ENCODE measurements around the gene LMX1B.

Gene LMX1B

DNA sequence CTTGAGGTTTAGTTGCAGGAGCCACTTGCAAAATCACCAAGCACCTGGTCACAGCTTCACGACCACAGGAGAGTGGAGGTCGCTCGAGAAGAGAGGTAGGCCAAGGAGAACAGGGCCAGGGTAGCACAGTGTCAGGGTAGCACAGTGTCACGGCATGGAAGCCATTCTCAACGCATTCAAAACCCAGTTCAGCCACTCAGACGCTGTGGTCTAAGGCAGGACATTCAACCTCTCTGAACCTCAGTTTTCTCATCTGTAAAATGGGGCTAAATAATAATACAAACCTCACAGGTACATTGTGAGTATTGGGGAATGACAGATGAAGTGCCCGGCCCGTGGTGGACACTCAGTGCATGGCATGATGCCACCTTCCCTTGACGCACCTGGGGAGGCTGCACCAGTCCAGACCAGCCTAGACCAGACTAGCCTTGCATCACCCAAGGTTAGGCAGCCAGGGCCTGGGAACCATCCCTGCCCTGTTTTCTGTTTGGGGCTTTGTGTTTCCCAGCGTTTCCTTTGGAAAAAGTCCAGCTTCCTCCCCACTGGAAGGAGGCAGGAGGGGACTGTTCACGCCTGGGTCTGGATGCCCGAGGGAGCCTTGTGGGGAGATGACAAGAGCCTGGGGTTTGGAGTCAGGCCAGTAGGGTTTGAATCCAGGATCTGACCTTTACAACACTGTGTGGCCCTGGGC, 7.8 kb upstream of the LMX1B start:
- DNase-seq: no peak

DNA sequence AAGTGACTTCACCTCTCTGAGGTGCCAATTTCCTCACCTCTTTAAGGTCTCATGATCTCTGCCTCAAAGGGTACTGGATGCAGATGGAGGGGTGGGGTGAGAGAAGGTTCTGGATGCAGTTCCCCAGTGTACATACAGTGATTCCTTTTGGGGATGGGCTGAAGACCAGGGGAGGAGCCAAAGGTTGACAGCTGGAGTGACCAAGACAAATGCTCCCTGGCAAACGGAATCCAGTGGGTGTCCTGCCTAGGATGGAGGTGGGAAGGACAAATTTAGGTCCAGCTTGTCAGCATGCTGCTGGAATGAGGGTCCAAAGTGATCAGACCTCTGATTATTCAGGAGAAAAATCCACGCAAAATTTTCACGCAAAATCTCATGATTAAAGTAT, 7.3 kb upstream of the LMX1B start:
- no peak for DNase-seq

DNA sequence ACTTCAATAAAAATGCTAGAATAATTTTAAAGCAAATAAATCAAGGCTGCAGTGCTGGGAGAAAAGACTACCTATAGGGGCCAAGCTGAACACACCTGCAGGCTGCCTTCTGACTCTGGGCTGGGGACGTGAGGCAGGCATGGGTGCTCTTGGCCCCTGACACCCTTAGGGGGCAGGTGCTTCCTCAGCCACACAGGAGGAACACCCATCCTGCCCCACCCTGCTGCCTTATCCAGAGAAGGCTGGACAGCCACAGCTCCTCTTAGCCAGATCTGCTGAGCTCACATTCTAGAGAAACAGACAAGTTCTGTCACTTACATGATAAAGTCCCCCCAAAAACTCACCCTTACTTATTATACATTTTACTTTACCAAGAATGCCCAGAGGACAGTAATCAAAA, 6.6 kb upstream of the LMX1B start:
- no peak for DNase-seq

DNA sequence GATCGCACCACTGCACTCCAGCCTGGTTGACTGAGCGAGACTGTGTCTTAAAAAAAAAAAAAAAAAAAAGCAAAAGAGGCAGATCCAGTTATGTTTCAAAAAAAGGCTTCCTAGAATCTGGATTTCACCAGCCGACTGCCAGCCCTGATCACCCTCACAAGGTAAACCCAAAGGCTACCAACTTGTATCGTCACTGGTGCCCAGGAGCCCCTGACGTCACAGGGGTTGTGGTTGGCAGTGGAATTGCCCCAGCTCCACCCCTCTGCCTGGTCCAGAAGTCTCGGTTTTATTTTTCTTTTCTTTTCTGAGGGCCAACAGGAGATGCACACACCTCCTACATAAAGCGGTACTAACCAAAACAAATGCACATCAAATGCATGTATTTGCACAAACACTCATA, 6.0 kb upstream of the LMX1B start:
- DNase-seq: no peak

DNA sequence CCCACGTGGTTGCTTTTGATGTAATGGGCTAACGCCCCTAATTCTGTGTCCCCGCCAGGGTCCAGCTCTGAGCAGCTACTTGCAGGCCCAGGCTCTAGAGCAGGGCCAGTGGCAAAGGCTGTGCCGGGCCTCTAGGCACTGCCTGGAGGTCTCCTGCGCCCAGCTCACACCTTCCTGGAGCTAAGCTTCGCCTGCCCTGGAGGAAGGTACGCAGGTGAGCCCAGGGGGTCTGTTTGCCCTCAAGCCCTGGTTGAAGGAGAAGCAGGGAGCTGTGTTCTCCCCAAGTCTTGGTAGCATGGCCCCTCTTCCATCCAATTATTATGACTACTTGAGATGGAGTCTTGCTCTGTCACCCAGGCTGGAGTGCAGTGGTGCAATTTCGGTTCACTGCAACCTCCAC, 5.2 kb upstream of the LMX1B start:
- no peak for DNase-seq

DNA sequence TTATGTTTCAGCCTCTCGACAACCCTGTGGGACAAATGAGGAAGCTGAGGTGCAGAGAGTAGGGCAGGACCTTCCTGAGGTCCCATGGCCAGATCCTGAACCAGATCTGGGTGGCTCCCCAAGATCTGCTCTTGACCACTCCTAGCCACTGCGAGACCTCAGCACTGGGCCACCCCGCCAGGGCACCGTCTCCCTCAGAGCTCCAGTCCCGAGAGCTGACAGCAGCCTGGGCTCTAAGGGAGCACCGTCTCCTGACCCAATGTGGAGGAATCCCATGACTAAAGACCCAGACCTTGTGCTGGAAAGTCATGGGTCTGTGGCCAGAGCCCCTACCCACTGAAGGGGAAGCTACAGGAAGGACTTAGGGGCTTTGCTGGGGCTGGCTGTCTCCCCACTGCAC, 4.5 kb upstream of the LMX1B start:
- no peak for DNase-seq

DNA sequence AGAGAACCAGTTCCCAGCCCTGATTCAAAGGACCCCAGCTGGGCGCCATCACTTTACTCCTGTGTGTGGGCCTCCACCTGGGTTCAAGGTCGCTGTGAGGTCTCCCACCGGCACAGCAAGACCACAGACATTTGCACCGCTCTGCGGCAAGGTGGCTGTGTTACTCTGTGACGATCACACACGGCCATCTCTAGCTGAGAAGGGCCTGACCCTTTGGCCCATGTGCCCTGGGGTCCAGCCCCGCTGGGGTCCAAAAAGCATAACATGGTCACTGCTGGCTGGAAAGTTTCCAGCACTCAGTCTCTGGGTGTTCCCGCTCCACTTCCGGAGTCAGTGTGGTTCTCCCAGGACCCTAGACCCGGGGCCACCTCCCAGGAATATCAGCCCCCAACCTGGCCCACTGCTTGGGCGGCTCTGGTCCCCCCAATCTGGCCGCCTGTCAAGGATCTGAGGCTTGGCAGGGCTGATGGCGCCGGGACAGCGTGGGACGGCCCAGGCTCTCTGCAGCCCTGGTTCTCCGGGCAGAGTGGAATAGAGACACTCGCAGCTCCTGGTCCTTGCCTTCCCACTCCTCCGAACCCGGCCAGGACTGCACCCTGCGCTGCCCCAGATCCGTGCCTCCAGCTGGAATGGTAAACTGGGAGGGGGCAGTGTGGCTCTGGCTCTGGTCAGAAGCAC, 3.9 kb upstream of the LMX1B start:
- no peak for DNase-seq

DNA sequence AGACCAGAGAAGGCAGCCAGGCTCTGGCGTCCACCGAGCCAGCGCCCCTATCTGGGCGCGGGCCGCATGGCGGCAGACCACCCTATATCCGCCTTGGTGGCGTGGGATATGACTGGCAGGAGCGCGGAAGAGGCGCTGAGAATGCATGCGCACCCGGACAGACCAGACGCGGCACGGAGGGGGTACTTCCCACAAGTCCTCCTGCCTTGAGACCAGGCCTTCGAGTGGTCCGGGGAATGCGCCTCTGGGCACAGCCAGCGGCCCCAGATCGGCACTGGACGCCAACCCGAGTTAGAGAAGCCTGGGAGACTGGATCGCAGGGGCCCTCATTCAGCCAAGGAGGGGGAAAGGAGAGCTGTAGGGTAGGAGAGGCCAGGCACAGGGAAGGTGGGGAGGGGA, 2.5 kb upstream of the LMX1B start:
- no peak for DNase-seq

DNA sequence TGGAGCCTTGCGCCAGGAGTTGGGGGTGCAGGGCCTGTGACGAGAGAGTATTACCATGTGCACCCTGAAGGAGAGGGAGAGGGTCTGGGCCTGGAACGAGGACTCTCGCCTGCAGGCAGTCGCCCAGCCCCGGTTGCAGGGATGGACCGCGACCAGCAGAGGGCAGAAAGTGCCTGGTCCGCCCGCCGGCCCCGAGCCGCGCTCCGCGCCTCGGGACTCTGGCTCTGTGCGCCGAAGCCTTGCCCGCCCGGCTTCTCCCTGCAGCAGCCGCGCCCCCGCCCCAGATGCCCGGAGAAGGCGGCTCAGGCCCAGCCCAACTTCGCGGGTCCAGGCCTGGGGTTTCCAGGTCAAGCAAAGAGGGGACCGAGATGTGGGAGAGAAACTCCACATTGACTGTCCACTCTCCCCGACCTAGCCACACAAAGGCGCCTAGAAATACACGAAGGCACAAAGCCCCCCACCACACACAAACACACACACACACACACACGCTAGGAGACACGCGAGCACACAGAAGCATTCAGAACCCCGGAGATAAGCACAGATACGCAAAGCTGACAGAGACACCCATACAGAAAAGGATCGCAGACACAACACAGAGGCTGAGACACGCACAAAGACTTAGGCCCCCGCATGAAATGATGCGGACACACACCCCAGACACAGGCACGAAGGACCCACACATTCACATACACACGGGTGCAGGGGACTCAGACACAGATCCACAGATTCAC, 2.0 kb upstream of the LMX1B start:
- peak; percentile 63 for DNase-seq

DNA sequence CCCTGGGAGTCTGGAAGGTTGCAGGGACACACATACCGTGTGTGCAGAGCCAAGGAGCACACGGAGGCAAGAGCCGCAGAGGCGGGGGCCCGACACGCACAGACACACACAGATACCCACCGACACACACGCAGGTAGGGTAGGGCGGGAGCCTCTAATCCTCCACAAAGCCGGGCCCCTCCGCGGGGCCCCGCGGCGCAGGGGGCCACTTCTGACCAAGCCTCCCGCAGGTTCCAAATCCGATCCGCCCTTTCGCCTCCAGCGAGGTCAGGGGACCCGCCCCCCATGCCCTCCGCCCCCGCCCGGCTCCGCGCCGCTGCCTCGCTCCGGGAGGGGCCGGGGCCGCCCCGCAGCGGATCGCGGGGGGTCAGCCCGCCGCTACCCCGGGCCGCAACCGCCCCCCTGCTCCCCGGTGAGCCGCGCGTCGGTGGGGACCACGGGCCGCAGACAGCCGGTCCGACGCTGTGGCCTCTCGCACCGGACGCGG, 1.4 kb upstream of the LMX1B start:
- no peak for DNase-seq

DNA sequence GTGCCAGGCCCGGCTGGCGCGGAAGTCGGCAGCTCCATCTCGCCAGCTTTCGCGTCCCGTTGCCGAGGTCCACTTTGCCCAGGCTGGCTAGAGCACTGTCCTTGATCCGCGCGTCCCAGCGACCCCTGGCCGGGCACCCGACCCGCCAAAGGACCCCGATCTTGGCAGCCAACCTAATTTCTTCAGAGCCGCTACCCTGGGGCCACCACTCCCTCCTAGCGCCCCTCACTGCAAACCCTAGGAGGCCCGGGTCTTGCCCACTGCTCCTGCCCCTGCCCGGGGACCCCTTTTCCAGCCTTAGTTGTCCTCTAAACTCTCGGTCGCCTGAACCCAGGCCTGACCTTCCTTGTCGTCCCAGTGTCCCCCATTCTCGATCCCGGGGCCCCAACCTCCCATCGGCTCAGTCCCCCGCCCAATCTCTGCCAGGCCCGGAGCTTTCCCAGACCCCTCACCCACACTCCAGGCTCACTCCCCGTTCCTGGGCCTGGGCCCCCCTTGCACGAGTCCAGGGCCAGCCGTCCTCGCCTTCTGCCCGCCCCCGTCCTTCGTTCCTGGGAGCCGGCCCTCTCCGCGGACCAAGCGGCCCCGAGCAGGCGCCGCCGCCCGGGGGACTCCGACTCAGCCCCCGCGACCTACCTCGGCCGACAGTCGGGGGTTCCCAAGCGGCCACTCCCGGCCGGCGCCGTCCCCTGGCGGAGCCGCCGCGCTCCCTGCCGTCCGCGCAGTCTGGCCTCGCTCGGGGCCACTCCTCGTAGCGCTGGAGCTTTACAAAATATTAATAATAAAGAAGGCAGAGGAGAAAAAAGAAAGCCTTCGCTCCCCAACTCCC, 701 bp upstream of the LMX1B start:
- DNase-seq: no peak

DNA sequence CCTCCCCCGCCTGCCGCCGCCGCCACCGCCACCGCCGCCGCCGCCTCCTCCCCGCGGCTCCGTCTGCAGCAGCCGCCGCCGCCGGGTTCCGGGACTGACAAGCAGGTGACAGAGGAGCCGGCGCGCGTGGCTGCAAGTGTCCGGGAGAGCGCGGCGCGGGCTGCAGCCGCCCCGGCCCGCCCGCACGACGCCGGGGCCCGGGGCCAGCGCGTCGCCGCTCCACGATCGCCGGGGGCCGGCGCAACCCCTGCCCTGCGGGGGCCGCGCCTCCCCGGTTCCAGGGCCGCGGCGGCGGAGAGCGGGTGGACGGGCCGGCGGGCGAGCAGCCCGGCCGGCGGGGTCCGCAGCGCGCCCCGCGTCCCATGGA, 343 bp downstream of the LMX1B start:
- DNase-seq: peak; percentile 11

DNA sequence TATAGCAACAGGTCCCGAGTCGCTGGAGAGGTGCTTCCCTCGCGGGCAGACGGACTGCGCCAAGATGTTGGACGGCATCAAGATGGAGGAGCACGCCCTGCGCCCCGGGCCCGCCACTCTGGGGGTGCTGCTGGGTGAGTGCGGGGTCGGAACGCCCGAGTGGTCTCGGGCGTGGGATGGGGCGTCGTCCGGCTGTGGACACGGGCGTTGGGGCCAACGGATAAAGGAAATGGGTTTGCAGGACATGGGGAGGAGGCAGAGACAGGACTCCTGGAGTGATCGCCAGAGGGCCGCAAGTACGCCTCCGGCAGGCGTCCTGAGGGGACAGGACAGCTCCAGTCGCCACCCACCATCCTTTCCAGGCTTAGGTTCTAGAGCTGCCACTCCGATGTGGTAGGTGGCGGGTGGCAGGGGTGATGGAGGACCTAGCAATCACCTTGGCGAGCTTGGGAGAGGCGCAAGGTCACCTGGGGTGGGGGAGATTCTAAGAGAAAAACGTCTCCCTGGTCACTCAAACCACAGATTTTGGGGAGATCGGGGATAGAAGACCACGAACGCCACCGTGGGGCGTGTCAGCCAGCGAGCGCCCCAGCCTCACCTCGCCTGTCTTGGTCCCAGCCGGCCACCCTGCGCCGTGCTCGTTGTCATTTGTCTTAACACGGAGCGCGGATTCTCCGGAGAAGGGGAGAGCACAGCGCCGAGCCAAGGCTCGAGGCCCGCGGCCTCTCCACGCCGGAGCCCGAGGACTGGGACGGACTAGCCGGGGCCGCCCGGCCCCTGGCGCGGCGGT, 922 bp downstream of the LMX1B start:
- DNase-seq: no peak

DNA sequence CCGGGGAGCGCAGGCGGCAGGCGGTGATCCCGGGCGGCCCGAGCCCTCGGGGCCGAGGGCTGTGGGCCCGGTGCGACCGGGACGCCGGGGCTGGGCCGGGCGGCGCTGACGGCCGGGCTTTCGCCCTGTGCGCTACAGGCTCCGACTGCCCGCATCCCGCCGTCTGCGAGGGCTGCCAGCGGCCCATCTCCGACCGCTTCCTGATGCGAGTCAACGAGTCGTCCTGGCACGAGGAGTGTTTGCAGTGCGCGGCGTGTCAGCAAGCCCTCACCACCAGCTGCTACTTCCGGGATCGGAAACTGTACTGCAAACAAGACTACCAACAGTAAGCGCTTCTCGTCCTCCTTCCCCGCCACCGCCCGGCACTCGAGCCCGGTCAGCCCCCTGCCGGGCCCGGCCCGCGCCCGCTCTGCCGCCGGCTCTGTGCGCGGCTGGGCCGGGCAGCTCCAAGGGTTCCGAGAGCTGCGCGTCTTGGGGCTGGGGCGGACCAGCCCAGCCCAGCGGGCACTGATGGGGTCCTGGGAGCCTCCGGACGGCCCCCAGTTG, 1.6 kb downstream of the LMX1B start:
- peak; percentile 17 for DNase-seq

DNA sequence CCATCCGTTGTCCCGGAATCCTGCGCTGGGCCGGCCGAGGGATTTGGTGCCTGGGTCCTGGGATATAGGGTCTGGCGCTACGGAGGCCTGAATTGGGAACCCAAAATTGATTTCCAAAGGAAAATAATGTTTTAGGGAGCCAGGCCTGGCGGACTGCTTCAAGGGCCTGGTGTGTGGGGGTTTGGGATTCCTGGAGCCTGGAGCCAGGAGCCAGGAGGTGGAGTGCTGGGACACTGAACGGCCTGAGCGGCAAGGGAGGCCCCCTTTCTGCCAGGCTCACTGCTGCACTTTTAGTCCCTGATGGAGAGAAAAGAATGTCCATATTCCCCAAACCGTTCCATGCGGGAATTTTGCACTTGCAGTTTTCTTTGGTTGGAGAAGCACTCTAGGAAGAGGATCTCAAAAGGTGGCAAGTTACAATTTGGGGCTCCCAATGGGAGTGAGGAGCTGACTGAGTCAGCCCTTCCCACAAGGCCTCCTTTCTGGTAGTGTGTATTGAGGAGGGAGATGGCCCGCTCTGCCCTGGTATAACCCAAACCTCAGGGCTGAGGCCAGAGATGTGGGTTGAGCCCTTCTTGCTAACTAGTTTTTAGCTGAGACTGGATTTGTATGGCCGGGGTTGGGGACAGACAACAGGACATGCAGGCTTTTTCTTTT, 2.2 kb downstream of the LMX1B start:
- no peak for DNase-seq

DNA sequence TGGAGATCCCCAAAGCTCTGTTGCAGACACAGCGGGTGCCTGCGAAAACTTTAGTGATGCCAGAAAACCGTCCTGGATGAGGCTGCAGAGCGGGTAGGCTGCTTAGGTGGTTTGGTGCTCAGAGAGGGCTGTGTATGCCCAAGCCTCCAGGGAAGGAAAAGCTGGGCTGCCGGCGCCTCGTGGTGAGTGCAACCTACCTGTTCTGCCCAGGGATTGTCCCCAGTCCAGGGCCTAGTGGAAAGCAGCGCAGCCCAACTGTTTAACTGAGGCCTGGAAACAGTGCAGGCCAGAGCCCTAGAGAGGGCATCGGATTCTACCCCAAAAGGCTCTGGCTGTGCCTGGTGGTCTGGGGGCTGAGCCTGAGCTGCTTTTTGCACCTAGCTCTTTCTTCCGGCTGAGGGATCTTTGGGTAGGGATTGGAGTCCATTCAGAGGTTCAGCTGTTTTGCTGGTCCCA, 2.8 kb downstream of the LMX1B start:
- no peak for DNase-seq

DNA sequence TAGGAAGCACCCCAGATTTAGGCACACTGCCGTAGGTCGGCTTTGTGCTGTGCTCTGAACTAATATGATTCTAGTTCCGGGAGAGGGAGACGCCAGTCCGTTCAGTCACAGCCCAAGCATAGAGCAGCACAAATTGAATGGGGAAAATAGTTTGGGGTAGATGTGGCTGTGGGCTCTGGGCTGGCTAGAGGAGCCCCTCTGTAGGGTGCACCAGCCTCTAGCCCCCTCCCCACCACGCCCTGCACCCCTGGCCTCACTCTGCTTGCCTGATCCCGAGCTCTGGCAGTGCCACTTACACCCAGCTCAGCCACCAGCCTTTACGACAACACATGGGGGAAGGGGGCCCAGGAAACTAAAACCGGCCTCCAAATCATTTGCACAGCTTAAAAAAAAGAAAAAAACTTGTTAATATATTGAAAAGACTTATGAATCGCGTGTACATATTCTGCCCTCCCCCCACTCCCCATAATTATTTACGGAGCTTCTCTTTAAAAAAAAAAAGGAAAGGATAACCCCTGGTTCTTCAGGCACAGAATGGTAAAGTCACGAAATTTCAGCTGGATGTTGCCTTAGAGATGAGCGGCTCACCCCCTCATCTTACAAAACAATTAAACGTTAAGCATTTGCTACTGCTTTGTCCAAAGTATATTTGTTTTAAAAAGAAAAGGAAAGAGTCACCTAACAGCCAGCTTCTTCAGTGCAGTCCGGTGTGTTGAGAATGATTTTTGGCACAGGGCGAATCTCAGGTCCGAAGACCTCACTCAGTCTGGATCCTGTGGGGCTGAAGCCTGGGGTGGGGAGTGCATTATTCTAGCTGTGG, 3.5 kb downstream of the LMX1B start:
- DNase-seq: no peak

DNA sequence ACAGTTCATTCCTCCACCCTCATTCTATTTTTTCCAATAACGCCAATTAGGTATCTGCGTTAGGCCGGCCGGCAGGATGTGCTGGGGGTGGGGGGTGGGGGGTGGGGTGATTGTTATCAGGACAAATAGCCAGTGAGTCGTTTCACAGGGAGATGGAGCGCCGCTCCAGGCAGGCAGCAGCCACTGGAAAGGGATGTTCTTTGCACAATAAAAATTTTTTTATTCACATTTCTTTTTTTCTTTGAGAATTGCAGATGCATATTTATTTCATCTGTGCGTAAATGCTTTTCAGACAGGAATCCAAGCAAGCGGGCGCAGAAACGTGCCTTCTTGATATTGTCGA, 4.1 kb downstream of the LMX1B start:
- DNase-seq: no peak

DNA sequence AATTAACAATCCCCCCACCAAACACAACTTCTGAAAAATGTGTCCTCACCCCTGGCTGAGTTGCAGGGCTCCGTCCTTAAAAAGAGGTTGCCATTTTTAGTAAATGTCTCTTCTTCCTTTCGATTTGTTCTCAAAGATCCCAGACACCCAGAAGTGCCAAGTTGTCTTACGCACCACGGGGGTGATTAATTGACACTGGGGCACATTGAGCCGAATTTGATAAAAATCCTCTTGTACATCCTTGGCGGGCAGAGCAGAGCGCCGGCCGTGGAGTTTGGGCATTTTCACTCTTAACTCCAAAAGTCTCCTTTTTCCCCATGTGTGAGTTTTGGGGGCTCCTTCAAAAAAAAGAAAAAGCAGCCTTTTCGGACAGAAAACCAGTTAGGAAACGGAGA, 4.5 kb downstream of the LMX1B start:
- no peak for DNase-seq

DNA sequence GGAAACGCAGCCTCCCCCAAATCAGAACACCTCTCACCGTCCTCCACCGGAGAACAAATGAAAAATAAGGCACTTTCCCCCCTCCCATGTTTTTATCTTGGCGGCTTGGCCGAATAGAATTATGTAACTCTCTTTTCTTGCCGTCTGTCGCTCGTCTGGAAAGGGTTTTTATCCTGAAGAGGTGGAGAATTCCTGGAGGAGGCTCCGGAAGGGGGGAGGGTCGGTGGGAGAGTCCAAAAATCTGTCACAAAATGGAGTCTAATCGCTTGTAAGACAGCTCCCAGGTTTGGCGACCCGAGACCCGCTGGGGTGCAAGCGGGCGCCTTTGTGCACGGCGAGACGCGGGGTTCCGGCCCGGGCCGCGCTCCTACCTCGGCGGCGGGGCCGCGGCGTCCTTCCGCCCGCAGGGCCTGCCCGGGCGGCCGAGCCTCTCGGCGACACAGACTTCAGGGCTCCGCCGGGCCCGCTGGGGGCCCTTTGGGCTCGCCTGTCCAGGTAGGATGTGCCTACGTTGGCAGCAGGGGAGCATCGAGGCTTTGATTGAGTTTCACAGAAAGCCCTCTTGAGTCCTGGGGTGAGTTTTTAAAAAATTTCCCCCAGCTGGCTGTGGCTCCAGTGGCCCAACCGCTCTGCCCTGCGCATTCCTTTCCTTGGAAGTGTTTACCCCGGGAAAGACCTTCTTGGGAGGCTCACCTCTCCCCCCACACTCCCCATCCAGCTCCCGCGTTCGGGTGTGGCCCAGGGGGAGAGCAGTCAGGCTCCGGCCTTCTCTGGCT, 5.0 kb downstream of the LMX1B start:
- DNase-seq: no peak

All from CD4-positive, alpha-beta T cell treated with Interleukin-6 for 4 hours (primary cell).